IMR-90 (cell line): ENCODE measurements around the gene FAM131C. TPM values are rescaled to one million over a fixed set of nuclear protein-coding genes. Genes with fewer than 3 reads are reported as not detected.

Experiments used
- ATAC-seq: fragments of 200-7000 bp; cut with Tn5 transposase; 2 replicates; pipeline ENCODE4 v1.9.1; 2020; ENCODE audit warnings: low read depth, mild to moderate bottlenecking, moderate library complexity
- BruUV-seq: library from RNA; stranded (reverse); fragments of 400-500 nt; replicated peaks from 2 replicates; lab custom pipeline; 2021; lab: Mats Ljungman, UMichigan
- CTCF ChIA-PET: fragments of 300-600 bp; formaldehyde crosslinking; extraction: SDS; loops from one replicate; lab custom pipeline; 2021; ENCODE audit warnings: antibody characterized with exemption; lab: Yijun Ruan, JAX
- POLR2A ChIA-PET: fragments of 300-600 bp; sonication (Branson Sonifier 250); formaldehyde crosslinking; loops from one replicate; lab custom pipeline; 2022; ENCODE audit warnings: antibody characterized with exemption; ENCODE audit not compliant: unreplicated experiment; lab: Charles Lee
- DNase-seq: peaks from one replicate; pipeline ENCODE4 v3.0.0; 2013
- H2AFZ ChIP-seq: replicated peaks from 2 replicates; pipeline ENCODE3; 2013; ENCODE audit warnings: low read length, mild to moderate bottlenecking; ENCODE audit not compliant: poor library complexity
- H2AK5ac ChIP-seq: 2 replicates; pipeline ENCODE4 v1.6.1; 2013; ENCODE audit warnings: low read depth, low read length, inconsistent platforms
- H2AK9ac ChIP-seq: replicated peaks from 2 replicates; pipeline ENCODE3; 2013; ENCODE audit warnings: mild to moderate bottlenecking, low read depth, low read length, moderate library complexity; ENCODE audit not compliant: poor library complexity
- H2BK120ac ChIP-seq: 2 replicates; pipeline ENCODE4 v1.6.1; 2013; ENCODE audit warnings: low read depth, low read length, inconsistent platforms
- H2BK15ac ChIP-seq: 3 replicates; pipeline ENCODE4 v1.6.1; 2013; ENCODE audit warnings: low read depth, low read length, inconsistent platforms
- H2BK20ac ChIP-seq: 2 replicates; pipeline ENCODE4 v1.6.1; 2013; ENCODE audit warnings: low read depth, mild to moderate bottlenecking, inconsistent platforms, low read length, moderate library complexity
- H2BK5ac ChIP-seq: 2 replicates; pipeline ENCODE4 v1.6.1; 2013; ENCODE audit warnings: mild to moderate bottlenecking, low read depth, low read length, inconsistent platforms; ENCODE audit not compliant: poor library complexity, severe bottlenecking
- H3K14ac ChIP-seq: replicated peaks from 2 replicates; pipeline ENCODE4 v1.6.1; 2013; ENCODE audit warnings: low read depth, low read length, inconsistent platforms
- H3K18ac ChIP-seq: 2 replicates; pipeline ENCODE4 v1.6.1; 2013; ENCODE audit warnings: low read depth, low read length, control low read depth
- H3K23ac ChIP-seq: 2 replicates; pipeline ENCODE4 v1.6.1; 2013; ENCODE audit warnings: low read depth, low read length, inconsistent platforms
- H3K27ac ChIP-seq: 2 replicates; pipeline ENCODE4 v1.5.1; 2013; ENCODE audit warnings: mild to moderate bottlenecking, control low read depth, low read length; ENCODE audit not compliant: insufficient read depth
- H3K27me3 ChIP-seq: 2 replicates; pipeline ENCODE4 v1.6.1; 2013; ENCODE audit warnings: low read length; ENCODE audit not compliant: control insufficient read depth, insufficient read depth
- H3K36me3 ChIP-seq: 2 replicates; pipeline ENCODE4 v1.6.1; 2013; ENCODE audit warnings: low read length, mixed read lengths; ENCODE audit not compliant: control insufficient read depth, insufficient read depth
- H3K4ac ChIP-seq: 2 replicates; pipeline ENCODE4 v1.6.1; 2013; ENCODE audit warnings: low read depth, low read length, inconsistent platforms
- H3K4me1 ChIP-seq: 2 replicates; pipeline ENCODE4 v1.6.1; 2013; ENCODE audit warnings: low read length, mixed read lengths; ENCODE audit not compliant: control insufficient read depth, insufficient read depth
- H3K4me2 ChIP-seq: 2 replicates; pipeline ENCODE4 v1.6.1; 2013; ENCODE audit warnings: low read depth, mild to moderate bottlenecking, control low read depth, low read length, moderate library complexity
- H3K4me3 ChIP-seq: 2 replicates; pipeline ENCODE4 v1.5.1; 2013; ENCODE audit warnings: low read depth, mild to moderate bottlenecking, control low read depth, low read length, moderate library complexity; ENCODE audit not compliant: insufficient read depth
- H3K56ac ChIP-seq: 2 replicates; pipeline ENCODE4 v1.6.1; 2013; ENCODE audit warnings: low read length, inconsistent platforms; ENCODE audit not compliant: insufficient read depth; ENCODE audit errors: extremely low read depth
- H3K79me1 ChIP-seq, 2 experiments: 2 replicates each; pipeline ENCODE4 v1.6.1; 2013; ENCODE audit warnings: low read length in 2 of 2, inconsistent platforms in 1 of 2, low read depth in 1 of 2
- H3K9ac ChIP-seq: 2 replicates; pipeline ENCODE4 v1.6.1; 2013; ENCODE audit warnings: low read depth, low read length, control low read depth
- H3K9me1 ChIP-seq: 2 replicates; pipeline ENCODE4 v1.6.1; 2013; ENCODE audit warnings: low read length, inconsistent platforms; ENCODE audit not compliant: insufficient read depth
- H3K9me3 ChIP-seq: 2 replicates; pipeline ENCODE4 v1.6.1; 2013; ENCODE audit warnings: low read length; ENCODE audit not compliant: control insufficient read depth, insufficient read depth
- H4K20me1 ChIP-seq: 2 replicates; pipeline ENCODE4 v1.6.1; 2013; ENCODE audit warnings: low read length, inconsistent platforms; ENCODE audit not compliant: insufficient read depth
- H4K5ac ChIP-seq: 2 replicates; pipeline ENCODE4 v1.6.1; 2013; ENCODE audit warnings: mild to moderate bottlenecking, low read depth, low read length, control low read depth
- H4K8ac ChIP-seq, 2 experiments: 2 replicates each; pipeline ENCODE4 v1.6.1; 2013; ENCODE audit warnings: low read depth in 2 of 2, low read length in 2 of 2, control low read depth in 1 of 2, inconsistent platforms in 1 of 2
- H4K91ac ChIP-seq: 2 replicates; pipeline ENCODE4 v1.6.1; 2013; ENCODE audit warnings: low read depth, low read length, inconsistent platforms; ENCODE audit not compliant: insufficient read depth
- BHLHE40 ChIP-seq: fragments of 150-350 bp; IDR thresholded peaks from 2 replicates; pipeline ENCODE4 v1.6.1; 2016; ENCODE audit warnings: mild to moderate bottlenecking, low read depth, low read length
- CEBPB ChIP-seq: IDR thresholded peaks from 2 replicates; pipeline ENCODE4 v1.6.1; 2012; ENCODE audit warnings: low read depth, low read length, improper control_type of control experiment
- CHD1 ChIP-seq: IDR thresholded peaks from 2 replicates; pipeline ENCODE4 v1.6.1; 2012; ENCODE audit warnings: low read depth, low read length, improper control_type of control experiment
- FOS ChIP-seq: fragments of 150-350 bp; IDR thresholded peaks from 2 replicates; pipeline ENCODE4 v1.6.1; 2016; ENCODE audit warnings: low read depth, low read length
- MAFK ChIP-seq: IDR thresholded peaks from 2 replicates; pipeline ENCODE4 v1.6.1; 2012; ENCODE audit warnings: low read depth, low read length, improper control_type of control experiment
- MAZ ChIP-seq: IDR thresholded peaks from 2 replicates; pipeline ENCODE4 v1.6.1; 2012; ENCODE audit warnings: low read depth, mild to moderate bottlenecking, low read length, improper control_type of control experiment, moderate library complexity, borderline replicate concordance
- MXI1 ChIP-seq: IDR thresholded peaks from 2 replicates; pipeline ENCODE4 v1.6.1; 2012; ENCODE audit warnings: low read depth, mild to moderate bottlenecking, low read length, moderate library complexity, borderline replicate concordance
- NFE2L2 ChIP-seq: fragments of 150-350 bp; IDR thresholded peaks from 2 replicates; pipeline ENCODE4 v1.6.1; 2016; ENCODE audit warnings: low read depth, mild to moderate bottlenecking, low read length
- POLR2A ChIP-seq: IDR thresholded peaks from 2 replicates; pipeline ENCODE4 v1.6.1; 2012; ENCODE audit warnings: mild to moderate bottlenecking, low read depth, low read length
- RAD21 ChIP-seq: IDR thresholded peaks from 2 replicates; pipeline ENCODE4 v1.6.1; 2012; ENCODE audit warnings: low read length, improper control_type of control experiment
- RCOR1 ChIP-seq: IDR thresholded peaks from 2 replicates; pipeline ENCODE4 v1.6.1; 2012; ENCODE audit warnings: mild to moderate bottlenecking, low read length, improper control_type of control experiment; ENCODE audit not compliant: insufficient replicate concordance
- RFX5 ChIP-seq: IDR thresholded peaks from 2 replicates; pipeline ENCODE4 v1.8.0; 2012; ENCODE audit warnings: low read depth, mild to moderate bottlenecking, low read length, moderate library complexity
- SMC3 ChIP-seq: fragments of 150-350 bp; IDR thresholded peaks from 2 replicates; pipeline ENCODE4 v1.6.1; 2016; ENCODE audit warnings: low read depth, mild to moderate bottlenecking, antibody characterized with exemption, low read length, moderate library complexity
- WGBS, 2 experiments: methylation state at CpG; one replicate each; pipeline versions ENCODE4 v1.1.5 to v1.1.7; 2013; ENCODE audit warnings: missing lambda C conversion rate in 2 of 2; ENCODE audit not compliant: insufficient read length in 1 of 2; ENCODE audit errors: extremely low coverage in 2 of 2; 5-methylcytosine and 5-hydroxymethylcytosine counted together
- dilution Hi-C: fragments of 300-500 bp; cut with HindIII; formaldehyde crosslinking; loops from one replicate; pipeline ENCODE4 v1.14.3; 2018; ENCODE audit warnings: low sequenced_read_pairs; ENCODE audit not compliant: unreplicated experiment
- in situ Hi-C: fragments of 300-500 bp; cut with MboI; formaldehyde crosslinking; loops from 3 replicates; pipeline ENCODE4 v1.14.3; 2019; ENCODE audit warnings: low sequenced_read_pairs, inconsistent platforms, mixed read lengths
- intact Hi-C: fragments of 100-400 bp; cut with micrococcal nuclease; formaldehyde crosslinking; loops from 2 replicates; pipeline ENCODE4 v1.10.0; 2022
- polyA plus RNA-seq, 3 experiments: library from polyadenylated mRNA; depleted of rRNA; stranded (reverse); fragments of >200 nt; gene quantifications; 2 replicates each; pipeline ENCODE4 v1.2.3, GENCODE V29; 2012; ENCODE audit warnings: low replicate concordance in 1 of 3
- total RNA-seq: library from RNA; depleted of rRNA; stranded (reverse); fragments of >200 nt; gene quantifications from 2 replicates; pipeline ENCODE4 v1.2.3, GENCODE V29; 2012
- TF ChIP-seq, protein P1 (sequence below): fragments of 150-350 bp; IDR thresholded peaks from 2 replicates; pipeline ENCODE4 v1.6.1; 2016; ENCODE audit warnings: low read depth, mild to moderate bottlenecking, low read length, moderate library complexity, borderline replicate concordance
- TF ChIP-seq, protein P2 (sequence below): conservative IDR thresholded peaks from 2 replicates; pipeline ENCODE4 v1.5.1; 2012; ENCODE audit warnings: mild to moderate bottlenecking, low read depth, low read length, improper control_type of control experiment
- TF ChIP-seq, protein P3 (sequence below): fragments of 150-350 bp; IDR thresholded peaks from 2 replicates; pipeline ENCODE4 v1.6.1; 2017; ENCODE audit warnings: mild to moderate bottlenecking, antibody characterized with exemption, low read length, low read depth

The FAM131C gene
- total and polyA plus RNA-seq, 2 of the 4 experiments (the other 2 are of a cell fraction): 0.18 to 1.0 TPM

DNA sequence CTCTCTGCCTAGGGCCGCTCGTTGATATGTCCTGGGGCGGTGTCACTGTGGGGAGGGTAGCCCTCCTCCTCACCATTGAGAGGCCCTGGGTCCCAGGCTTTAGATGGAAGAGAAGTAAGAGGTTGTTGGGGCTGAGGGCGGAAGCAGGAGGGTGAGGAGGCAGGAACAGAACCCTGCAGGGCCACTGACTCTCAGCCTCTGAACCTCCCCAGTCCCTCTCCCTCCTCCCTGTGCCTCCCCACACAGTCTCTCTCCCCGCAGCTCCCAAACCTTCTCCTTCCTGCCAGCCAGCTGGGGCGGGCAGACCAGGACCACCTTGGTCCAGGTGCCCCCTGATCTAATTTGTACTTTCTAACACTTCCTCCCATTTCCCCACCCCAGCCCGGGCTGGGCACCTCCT lies 14.3 kb upstream of the FAM131C start:
- intact Hi-C loops (no loop called here), dilution Hi-C loops (no loop called here), in situ Hi-C loops (no loop called here)
- 0 out of 2 replicates have a peak overlapping the region, but pooled peaks have one; percentile 30 for H2BK120ac ChIP-seq
- peaks cover 5% of the 10 kb centered on the region; the same call in 1 of the 2 replicates for H3K4me1 ChIP-seq
- TF ChIP-seq RCOR1 (no peak), FOS (no peak), CHD1 (no peak), POLR2A (no peak), SMC3 (no peak), NFE2L2 (no peak), CEBPB (no peak), RAD21 (no peak), BHLHE40 (no peak), MXI1 (no peak), MAFK (no peak), MAZ (no peak), RFX5 (no peak)
- TF ChIP-seq, protein P1, sequence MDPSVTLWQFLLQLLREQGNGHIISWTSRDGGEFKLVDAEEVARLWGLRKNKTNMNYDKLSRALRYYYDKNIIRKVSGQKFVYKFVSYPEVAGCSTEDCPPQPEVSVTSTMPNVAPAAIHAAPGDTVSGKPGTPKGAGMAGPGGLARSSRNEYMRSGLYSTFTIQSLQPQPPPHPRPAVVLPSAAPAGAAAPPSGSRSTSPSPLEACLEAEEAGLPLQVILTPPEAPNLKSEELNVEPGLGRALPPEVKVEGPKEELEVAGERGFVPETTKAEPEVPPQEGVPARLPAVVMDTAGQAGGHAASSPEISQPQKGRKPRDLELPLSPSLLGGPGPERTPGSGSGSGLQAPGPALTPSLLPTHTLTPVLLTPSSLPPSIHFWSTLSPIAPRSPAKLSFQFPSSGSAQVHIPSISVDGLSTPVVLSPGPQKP: no peak
- TF ChIP-seq, protein P2, sequence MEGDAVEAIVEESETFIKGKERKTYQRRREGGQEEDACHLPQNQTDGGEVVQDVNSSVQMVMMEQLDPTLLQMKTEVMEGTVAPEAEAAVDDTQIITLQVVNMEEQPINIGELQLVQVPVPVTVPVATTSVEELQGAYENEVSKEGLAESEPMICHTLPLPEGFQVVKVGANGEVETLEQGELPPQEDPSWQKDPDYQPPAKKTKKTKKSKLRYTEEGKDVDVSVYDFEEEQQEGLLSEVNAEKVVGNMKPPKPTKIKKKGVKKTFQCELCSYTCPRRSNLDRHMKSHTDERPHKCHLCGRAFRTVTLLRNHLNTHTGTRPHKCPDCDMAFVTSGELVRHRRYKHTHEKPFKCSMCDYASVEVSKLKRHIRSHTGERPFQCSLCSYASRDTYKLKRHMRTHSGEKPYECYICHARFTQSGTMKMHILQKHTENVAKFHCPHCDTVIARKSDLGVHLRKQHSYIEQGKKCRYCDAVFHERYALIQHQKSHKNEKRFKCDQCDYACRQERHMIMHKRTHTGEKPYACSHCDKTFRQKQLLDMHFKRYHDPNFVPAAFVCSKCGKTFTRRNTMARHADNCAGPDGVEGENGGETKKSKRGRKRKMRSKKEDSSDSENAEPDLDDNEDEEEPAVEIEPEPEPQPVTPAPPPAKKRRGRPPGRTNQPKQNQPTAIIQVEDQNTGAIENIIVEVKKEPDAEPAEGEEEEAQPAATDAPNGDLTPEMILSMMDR: no peak
- TF ChIP-seq, protein P3, sequence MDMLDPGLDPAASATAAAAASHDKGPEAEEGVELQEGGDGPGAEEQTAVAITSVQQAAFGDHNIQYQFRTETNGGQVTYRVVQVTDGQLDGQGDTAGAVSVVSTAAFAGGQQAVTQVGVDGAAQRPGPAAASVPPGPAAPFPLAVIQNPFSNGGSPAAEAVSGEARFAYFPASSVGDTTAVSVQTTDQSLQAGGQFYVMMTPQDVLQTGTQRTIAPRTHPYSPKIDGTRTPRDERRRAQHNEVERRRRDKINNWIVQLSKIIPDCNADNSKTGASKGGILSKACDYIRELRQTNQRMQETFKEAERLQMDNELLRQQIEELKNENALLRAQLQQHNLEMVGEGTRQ: no peak
- H3K27ac ChIP-seq: no peak overlapping the region
- CTCF ChIA-PET: interaction anchor here (0.6 to 0.9 kb wide), 2 partner anchors 15 to 23 kb away, joined by 3 to 4 read pairs; partner anchors contain the start of gene FAM131C
- H2AK5ac ChIP-seq: no peak overlapping the region; the same call in 1 of the 2 replicates
- H3K4ac ChIP-seq: no peak overlapping the region
- no peaks in the 10 kb centered on the region for H3K36me3 ChIP-seq
- no peak overlapping the region for H3K23ac ChIP-seq
- H3K9me1 ChIP-seq: no peaks in the 10 kb centered on the region
- no peak for ATAC-seq
- H3K27me3 ChIP-seq: no peaks in the 10 kb centered on the region; the same call in 1 of the 2 replicates
- H3K56ac ChIP-seq: no peak overlapping the region
- no peaks in the 10 kb centered on the region for H3K9me3 ChIP-seq
- H2BK15ac ChIP-seq: no peak overlapping the region; the same call in 2 of the 3 replicates
- H4K91ac ChIP-seq: no peak overlapping the region
- H2BK5ac ChIP-seq: no peak overlapping the region
- H4K20me1 ChIP-seq: no peaks in the 10 kb centered on the region
- no peaks in the 10 kb centered on the region for H3K79me1 ChIP-seq
- H2BK20ac ChIP-seq: no peak overlapping the region
- H2AK9ac ChIP-seq: peak overlapping the region; percentile 84
- no TSS peak for BruUV-seq
- no CpG with 5 or more reads among the region's 7 CpGs for WGBS, 2 experiments
- no peak overlapping the region for H3K14ac ChIP-seq
- H3K4me2 ChIP-seq: no peak overlapping the region
- DNase-seq: no peak
- POLR2A ChIA-PET: no interaction called here
- peak overlapping the region; percentile 67 for H2AFZ ChIP-seq
- H4K8ac ChIP-seq: 0 out of 4 replicates have a peak overlapping the region, but pooled peaks of 1 of the 2 experiments have one; percentile 4
- no peak overlapping the region for H3K18ac ChIP-seq
- H4K5ac ChIP-seq: no peak overlapping the region
- H3K9ac ChIP-seq: no peak overlapping the region
- no peak overlapping the region for H3K4me3 ChIP-seq
